Neural cell (in vitro differentiated cells): ENCODE results near the gene ZCCHC24.

Source experiments
- POLR2AphosphoS5 ChIP-seq: IDR thresholded peaks from 2 replicates; pipeline ENCODE4 v1.6.1; 2012
- RAD21 ChIP-seq: fragments of 450-650 bp; conservative IDR thresholded peaks from 2 replicates; pipeline ENCODE4 v1.6.1; 2014; ENCODE audit warnings: antibody characterized with exemption, mild to moderate bottlenecking, moderate library complexity
- TF ChIP-seq, protein P1 (sequence below): fragments of 450-650 bp; IDR thresholded peaks from 2 replicates; pipeline ENCODE4 v1.5.1; 2014; ENCODE audit warnings: antibody characterized with exemption, mild to moderate bottlenecking, moderate library complexity; ENCODE audit not compliant: poor library complexity, severe bottlenecking
- TF ChIP-seq, protein P2 (sequence below): IDR thresholded peaks from 2 replicates; pipeline ENCODE4 v1.6.1; 2012; ENCODE audit warnings: borderline replicate concordance

DNA sequence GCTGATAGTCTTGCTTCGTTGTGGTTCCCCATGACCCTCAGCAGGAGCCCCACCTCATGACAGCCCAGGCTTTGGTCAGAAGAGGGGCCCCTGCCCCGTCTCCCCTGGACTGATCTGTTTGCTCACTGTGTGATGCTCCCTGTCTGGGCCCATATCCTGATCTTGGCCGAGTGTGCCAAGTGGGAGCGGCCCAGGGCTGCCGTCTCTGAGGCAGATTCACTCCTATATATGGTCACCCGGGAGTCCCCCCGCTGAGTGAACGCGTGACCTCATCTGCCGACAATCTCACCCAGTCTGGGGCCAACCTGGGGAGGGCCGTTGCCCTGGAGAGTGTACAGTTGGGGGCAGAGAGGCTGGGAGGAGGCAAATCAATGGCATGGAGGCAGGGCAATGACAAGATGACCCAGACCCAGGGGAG is 63.6 kb downstream of the ZCCHC24 start:
- no peak for TF ChIP-seq POLR2AphosphoS5
- TF ChIP-seq, protein P1, sequence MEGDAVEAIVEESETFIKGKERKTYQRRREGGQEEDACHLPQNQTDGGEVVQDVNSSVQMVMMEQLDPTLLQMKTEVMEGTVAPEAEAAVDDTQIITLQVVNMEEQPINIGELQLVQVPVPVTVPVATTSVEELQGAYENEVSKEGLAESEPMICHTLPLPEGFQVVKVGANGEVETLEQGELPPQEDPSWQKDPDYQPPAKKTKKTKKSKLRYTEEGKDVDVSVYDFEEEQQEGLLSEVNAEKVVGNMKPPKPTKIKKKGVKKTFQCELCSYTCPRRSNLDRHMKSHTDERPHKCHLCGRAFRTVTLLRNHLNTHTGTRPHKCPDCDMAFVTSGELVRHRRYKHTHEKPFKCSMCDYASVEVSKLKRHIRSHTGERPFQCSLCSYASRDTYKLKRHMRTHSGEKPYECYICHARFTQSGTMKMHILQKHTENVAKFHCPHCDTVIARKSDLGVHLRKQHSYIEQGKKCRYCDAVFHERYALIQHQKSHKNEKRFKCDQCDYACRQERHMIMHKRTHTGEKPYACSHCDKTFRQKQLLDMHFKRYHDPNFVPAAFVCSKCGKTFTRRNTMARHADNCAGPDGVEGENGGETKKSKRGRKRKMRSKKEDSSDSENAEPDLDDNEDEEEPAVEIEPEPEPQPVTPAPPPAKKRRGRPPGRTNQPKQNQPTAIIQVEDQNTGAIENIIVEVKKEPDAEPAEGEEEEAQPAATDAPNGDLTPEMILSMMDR = no peak
- TF ChIP-seq, protein P2, sequence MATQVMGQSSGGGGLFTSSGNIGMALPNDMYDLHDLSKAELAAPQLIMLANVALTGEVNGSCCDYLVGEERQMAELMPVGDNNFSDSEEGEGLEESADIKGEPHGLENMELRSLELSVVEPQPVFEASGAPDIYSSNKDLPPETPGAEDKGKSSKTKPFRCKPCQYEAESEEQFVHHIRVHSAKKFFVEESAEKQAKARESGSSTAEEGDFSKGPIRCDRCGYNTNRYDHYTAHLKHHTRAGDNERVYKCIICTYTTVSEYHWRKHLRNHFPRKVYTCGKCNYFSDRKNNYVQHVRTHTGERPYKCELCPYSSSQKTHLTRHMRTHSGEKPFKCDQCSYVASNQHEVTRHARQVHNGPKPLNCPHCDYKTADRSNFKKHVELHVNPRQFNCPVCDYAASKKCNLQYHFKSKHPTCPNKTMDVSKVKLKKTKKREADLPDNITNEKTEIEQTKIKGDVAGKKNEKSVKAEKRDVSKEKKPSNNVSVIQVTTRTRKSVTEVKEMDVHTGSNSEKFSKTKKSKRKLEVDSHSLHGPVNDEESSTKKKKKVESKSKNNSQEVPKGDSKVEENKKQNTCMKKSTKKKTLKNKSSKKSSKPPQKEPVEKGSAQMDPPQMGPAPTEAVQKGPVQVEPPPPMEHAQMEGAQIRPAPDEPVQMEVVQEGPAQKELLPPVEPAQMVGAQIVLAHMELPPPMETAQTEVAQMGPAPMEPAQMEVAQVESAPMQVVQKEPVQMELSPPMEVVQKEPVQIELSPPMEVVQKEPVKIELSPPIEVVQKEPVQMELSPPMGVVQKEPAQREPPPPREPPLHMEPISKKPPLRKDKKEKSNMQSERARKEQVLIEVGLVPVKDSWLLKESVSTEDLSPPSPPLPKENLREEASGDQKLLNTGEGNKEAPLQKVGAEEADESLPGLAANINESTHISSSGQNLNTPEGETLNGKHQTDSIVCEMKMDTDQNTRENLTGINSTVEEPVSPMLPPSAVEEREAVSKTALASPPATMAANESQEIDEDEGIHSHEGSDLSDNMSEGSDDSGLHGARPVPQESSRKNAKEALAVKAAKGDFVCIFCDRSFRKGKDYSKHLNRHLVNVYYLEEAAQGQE = no peak
- TF ChIP-seq RAD21 = no peak
